IPS DF 6.9 (cell line): ENCODE data around the gene HRK.
"Not testable (repeated sequence)": the region's sequence is repeated elsewhere in the genome, so short reads cannot be mapped to it uniquely, and the experiment has no call there.

Experiments used
- DNase-seq: peaks from one replicate; pipeline ENCODE4 v3.0.0-alpha.2; 2013; ENCODE audit warnings: low read depth, low spot score
- H3K27ac ChIP-seq: one replicate; pipeline ENCODE4 v1.5.1; 2013; ENCODE audit warnings: low read length, control low read depth
- H3K27me3 ChIP-seq: 2 replicates; pipeline ENCODE4 v1.6.1; 2013; ENCODE audit warnings: mild to moderate bottlenecking, low read length; ENCODE audit not compliant: control insufficient read depth, insufficient read depth
- H3K36me3 ChIP-seq: 2 replicates; pipeline ENCODE4 v1.6.1; 2013; ENCODE audit warnings: low read length; ENCODE audit not compliant: control insufficient read depth, insufficient read depth
- H3K4me1 ChIP-seq: 2 replicates; pipeline ENCODE4 v1.6.1; 2013; ENCODE audit warnings: low read length; ENCODE audit not compliant: control insufficient read depth, insufficient read depth
- H3K4me3 ChIP-seq: 2 replicates; pipeline ENCODE4 v1.5.1; 2013; ENCODE audit warnings: mild to moderate bottlenecking, low read length
- H3K9me3 ChIP-seq: 2 replicates; pipeline ENCODE4 v1.6.1; 2013; ENCODE audit warnings: low read length, inconsistent platforms; ENCODE audit not compliant: control insufficient read depth, insufficient read depth
- WGBS: extraction: QIAGEN DNeasy Blood & Tissue Kit; methylation state at CpG from one replicate; pipeline ENCODE4 v1.1.7; 2013; ENCODE audit warnings: mixed read lengths, missing lambda C conversion rate; ENCODE audit not compliant: insufficient read length, insufficient coverage; 5-methylcytosine and 5-hydroxymethylcytosine counted together

HRK gene

DNA sequence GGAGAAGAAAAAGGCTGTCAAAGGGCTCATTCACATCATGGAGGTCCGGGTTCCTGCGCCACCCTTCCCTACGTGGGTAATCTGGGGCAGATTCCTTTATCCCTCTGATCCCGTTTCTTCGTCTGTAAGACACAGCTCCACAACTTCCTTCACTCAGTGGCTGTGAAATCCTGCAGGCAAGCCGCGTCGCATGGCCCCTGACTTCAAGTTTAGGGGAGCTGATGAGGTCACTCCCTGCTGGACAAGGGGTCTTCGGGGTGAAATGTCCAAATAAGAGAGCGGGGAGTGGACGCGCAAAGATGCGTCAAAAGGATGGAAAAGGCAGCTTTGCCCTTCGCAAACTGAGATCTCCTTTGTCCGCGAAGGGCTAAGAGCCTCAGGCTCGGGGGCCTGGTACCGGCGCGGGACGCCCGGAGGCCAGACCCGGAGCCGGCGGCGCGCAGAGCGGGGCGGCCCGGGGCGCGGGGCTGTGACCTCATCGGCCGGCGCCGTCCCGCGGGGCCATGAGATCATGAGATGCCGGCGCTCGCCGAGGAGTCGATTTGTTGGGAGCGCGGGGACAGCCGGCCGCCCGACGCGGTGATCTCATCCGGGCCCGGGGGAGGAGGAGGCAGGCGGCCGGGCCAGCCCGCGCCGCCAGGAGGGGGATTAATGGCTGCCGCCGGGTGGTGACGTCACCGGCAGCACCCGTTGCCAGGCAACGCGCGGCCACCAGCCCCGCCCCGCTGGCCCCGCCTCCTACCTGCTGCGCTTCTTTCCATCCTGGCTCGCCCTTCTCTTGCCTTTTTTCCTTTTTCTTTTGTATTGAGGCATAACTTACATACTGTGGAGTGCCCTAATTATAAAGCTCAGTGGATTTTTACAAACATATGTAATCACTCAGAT lies 62.1 kb downstream of the HRK start:
- Histone ChIP-seq H3K9me3 (no peaks in the 10 kb centered on the region), H3K4me1 (no peaks in the 10 kb centered on the region), H3K36me3 (no peaks in the 10 kb centered on the region), H3K4me3 (peak overlapping the region; percentile 90), H3K27ac (no peak overlapping the region), H3K27me3 (no peaks in the 10 kb centered on the region)
- peak; percentile 22 for DNase-seq
- WGBS = no CpG with 5 or more reads among the region's 70 CpGs

GRCh38 chr12:116818341-116818856 lies 62.8 kb downstream of the HRK start:
- no peak for DNase-seq
- no peaks in the 10 kb centered on the region for H3K27me3 ChIP-seq

DNA sequence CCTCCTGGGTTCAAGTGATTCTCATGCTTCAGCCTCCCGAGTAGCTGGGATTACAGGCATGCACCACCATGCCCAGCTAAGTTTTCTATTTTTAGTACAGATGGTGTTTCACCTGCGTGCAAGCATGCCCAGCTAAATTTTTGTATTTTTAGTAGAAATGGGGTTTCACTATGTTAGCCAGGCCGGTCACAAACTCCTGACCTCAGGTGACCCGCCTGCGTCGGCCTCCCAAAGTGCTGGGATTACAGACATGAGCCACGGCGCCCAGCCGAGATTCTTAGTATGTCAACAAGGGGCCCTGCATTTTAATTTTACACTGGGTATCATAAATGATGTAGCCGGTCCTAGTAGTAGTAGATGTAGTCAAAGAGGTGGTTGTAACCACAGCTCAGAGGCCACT lies 66.5 kb downstream of the HRK start:
- H3K27ac ChIP-seq, DNase-seq, H3K27me3 ChIP-seq, H3K9me3 ChIP-seq, H3K4me3 ChIP-seq, H3K36me3 ChIP-seq, H3K4me1 ChIP-seq: not testable (repeated sequence)
- WGBS = no CpG with 5 or more reads among the region's 10 CpGs

More at GRCh38 chr12:116818341-116818856, 62.8 kb downstream of the HRK start:
- Histone ChIP-seq H3K4me3 (peak overlapping the region; percentile 90; the same call in 1 of the 2 replicates), H3K4me1 (no peaks in the 10 kb centered on the region), H3K27ac (no peak overlapping the region), H3K9me3 (no peaks in the 10 kb centered on the region), H3K36me3 (no peaks in the 10 kb centered on the region)
- WGBS = no CpG with 5 or more reads among the region's 11 CpGs

DNA sequence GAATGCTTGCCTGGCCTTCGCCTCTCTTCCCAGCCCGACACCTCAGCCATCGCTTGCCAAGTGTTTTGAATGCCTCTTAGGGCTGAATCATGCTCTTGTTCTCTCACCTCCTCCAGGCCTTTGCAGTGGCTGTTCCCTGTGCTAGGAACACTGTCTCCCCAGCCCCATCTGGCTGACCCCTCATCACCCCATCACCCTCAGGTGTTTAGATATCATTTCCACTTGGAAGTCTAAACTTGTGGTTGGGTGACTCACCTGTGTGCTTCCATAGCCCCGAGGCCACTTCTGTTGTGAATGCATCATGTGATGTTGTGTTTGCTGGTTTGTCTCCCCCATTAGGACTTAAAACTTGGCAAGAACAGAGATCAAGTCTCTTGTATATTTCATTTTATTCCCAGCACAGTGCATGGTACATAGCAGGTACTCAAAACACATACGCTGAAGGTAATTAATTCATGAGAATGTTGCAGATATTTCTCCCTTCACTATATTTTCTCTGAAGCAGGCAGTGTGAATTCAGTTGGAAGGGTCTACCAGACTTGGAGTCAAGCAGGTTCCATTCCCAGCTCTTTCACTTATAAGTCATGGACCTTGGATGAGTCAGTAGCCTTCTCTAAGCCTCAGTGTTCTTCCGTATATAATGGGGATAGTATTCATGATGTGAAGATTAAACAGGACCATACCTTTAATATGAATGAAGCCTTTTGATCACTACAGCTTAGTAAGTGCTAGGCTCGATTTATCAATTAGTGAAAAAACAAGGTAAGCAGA lies 67.8 kb downstream of the HRK start:
- no peaks in the 10 kb centered on the region for H3K9me3 ChIP-seq
- H3K36me3 ChIP-seq = no peaks in the 10 kb centered on the region
- H3K4me3 ChIP-seq = no peak overlapping the region
- DNase-seq = no peak
- no peaks in the 10 kb centered on the region for H3K27me3 ChIP-seq
- no peaks in the 10 kb centered on the region for H3K4me1 ChIP-seq
- no peak overlapping the region for H3K27ac ChIP-seq
- WGBS = no CpG with 5 or more reads among the region's 7 CpGs

DNA sequence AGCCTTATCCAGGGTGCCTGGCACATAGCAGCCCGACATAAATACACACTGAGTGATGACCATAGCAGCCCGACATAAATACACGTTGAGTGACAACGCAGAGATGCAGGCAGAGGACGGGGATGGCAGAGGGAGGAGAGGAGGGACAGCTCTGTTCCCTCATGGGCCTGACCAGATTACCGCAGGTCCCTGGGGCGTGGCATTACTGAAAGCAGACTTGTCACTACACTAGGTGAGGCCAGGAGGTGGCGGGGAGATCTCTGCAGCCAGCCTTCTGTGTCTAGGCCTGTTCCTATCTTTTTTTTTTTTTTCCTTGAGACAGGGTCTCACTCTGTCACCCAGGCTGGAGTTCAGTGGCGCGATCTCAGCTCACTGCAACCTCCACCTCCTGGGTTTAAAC lies 69.0 kb downstream of the HRK start:
- H3K27me3 ChIP-seq = no peaks in the 10 kb centered on the region
- H3K4me1 ChIP-seq = no peaks in the 10 kb centered on the region
- H3K36me3 ChIP-seq = no peaks in the 10 kb centered on the region
- WGBS = no CpG with 5 or more reads among the region's 10 CpGs
- no peak for DNase-seq
- no peak overlapping the region for H3K4me3 ChIP-seq
- H3K27ac ChIP-seq = no peak overlapping the region
- H3K9me3 ChIP-seq = no peaks in the 10 kb centered on the region

DNA sequence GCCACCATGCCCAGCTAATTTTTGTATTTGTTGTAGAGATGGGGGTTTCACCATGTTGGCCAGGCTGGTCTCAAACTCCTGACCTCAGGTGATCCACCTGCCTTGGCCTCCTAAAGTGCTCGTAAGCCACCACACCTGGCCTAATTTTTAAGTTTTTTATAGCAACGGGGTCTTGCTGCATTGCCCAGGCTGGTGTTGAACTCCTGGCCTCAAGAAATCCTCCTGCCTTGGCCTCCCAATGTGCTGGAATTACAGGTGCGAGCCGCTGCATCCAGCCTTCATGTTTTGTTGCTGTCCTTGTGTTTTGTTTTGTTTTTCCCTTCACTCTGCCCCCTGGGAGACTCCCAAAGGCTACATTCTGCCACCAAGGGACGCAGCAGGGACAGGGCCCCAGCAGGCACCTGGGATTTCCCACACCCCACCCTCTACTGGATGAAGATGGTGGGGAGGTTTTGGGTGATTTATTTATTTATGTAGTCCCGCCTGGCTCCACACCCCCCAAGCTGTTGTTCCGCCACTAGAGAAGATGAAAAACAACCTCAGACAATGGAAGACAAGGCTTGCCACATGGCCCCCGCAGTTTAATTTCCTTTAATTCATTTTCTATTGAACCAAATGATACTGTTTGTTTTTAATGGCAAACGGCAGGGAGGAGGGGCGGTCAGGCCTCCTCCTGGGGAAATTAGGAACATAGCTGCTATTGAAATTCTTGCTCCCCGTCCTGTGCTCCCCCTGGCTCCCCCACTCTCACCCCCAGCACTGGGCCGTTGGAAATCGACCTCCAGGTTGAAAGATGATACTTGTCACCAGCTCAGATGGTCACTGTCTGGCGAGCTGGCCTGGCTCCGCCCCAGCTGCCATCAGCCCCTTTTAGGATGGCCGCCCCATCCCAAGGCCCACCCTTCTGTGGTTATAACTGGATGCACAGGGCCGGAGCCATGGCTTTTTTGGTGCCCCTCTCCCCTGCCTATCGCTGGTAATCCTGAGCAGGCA lies 72.8 kb downstream of the HRK start:
- no peak for DNase-seq
- no peak overlapping the region for H3K4me3 ChIP-seq
- no CpG with 5 or more reads among the region's 18 CpGs for WGBS
- no peaks in the 10 kb centered on the region for H3K36me3 ChIP-seq
- no peaks in the 10 kb centered on the region for H3K27me3 ChIP-seq
- H3K27ac ChIP-seq = no peak overlapping the region
- H3K4me1 ChIP-seq = no peaks in the 10 kb centered on the region
- no peaks in the 10 kb centered on the region for H3K9me3 ChIP-seq

- Histone ChIP-seq H3K36me3 (no peaks in the 10 kb centered on the region), H3K9me3 (no peaks in the 10 kb centered on the region), H3K27me3 (no peaks in the 10 kb centered on the region), H3K27ac (no peak overlapping the region), H3K4me1 (no peaks in the 10 kb centered on the region), H3K4me3 (no peak overlapping the region)
- no peak for DNase-seq
- no CpG with 5 or more reads among the region's 6 CpGs for WGBS
These were observed 73.7 kb downstream of the HRK start for GRCh38 chr12:116807546-116807945.

DNA sequence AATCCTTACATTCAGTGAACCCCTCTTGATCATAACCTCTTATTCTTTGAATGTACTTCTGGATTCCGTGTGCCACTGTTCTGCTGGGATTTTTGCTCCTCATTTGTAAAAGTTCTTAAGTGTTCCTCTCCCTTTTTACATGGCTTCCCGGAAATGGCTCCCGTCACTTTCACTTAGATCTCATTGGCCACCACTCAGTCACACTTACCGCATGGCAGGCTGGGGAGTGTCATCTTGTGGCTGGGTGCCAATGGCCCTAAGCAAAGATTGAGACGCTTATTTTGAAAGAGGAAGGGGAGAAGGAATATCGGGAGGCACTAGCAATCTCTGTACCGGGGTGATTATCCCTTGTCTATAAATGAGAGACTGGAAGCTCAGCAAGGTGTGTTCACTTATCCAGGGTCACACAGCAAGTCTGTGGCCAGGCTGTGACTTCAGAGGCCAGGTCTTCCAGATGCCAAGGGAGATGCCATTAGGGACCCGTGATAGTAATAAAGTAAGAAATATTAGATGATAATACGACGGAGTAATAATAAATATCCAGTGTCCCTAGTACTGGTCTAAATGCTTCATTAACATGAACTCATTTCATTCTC lies 74.3 kb downstream of the HRK start:
- Histone ChIP-seq H3K4me1 (no peaks in the 10 kb centered on the region), H3K9me3 (no peaks in the 10 kb centered on the region), H3K27me3 (no peaks in the 10 kb centered on the region), H3K4me3 (no peak overlapping the region), H3K36me3 (no peaks in the 10 kb centered on the region), H3K27ac (no peak overlapping the region)
- no CpG with 5 or more reads among the region's 10 CpGs for WGBS
- DNase-seq = no peak
